ENCODE measurements around the gene GLRX3.
"Not testable (repeated sequence)": the region's sequence is repeated elsewhere in the genome, so short reads cannot be mapped to it uniquely, and the experiment has no call there.

GLRX3 gene

DNA sequence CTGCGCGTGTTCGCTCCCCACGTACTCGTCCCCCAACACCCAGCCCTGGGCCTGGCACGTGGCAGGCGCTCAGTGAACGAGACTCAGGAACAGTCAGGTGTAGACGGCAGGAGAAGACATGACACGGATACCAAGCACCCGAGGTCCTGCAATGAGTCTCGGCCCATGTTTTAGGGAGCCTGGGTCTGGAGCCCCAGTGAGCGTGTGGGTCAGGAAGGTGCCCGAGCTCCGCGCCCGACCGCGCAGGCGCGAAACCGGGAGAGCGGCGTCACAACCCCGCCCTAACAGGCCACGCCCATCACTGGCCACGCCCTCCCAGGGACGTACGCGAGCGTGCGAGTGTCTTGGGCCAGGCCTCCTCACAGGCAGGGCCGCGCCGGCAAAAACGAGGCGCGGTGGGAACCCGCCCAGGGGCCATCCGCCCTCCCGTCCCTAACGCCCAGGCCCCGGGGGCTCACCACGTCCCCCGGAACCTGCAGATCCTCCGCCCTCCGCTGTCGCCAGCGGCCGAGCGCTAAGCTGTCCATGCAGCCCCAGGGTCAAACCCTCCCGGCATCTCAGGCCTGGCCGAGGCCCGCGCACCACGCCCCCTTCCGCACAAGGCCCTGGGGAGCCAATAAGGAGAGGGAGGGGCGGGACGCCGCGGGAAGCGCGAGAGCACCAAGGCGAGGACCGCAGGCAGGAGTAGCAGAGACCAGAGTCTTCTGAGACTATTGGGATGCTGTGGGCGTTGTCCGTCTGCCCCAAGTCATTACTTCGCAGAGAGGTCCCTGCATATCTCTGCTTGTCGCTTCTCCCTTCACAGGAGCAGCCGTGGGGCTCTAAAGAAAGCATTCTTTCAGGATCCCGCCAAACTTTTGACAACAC lies 25.7 kb upstream of the GLRX3 start, which contains the start of gene C10orf143:
C10orf143 (minus strand) TSS at position 585 of the 867 bp plus-strand sequence; CDS start at position 527, 58 bp downstream.
- H3K36me3 ChIP-seq (ENCODE audit: insufficient read depth, insufficient read length, low read length) = peaks cover 6% of the 10 kb centered on the region
- peak within 1 kb of the TSS; percentile 94 for H3K4me3 ChIP-seq (ENCODE audit: insufficient read length, low read depth)
- peaks cover 4% of the 10 kb centered on the region for H3K4me1 ChIP-seq (ENCODE audit: insufficient read depth, insufficient read length)
- TF ChIP-seq YY1 (IDR thresholded peaks at IDR 0.05; ENCODE audit: insufficient read depth, insufficient read length) (no peak), SUZ12 (IDR thresholded peaks at IDR 0.05; ENCODE audit: extremely low read depth, insufficient read depth, insufficient read length) (no peak), ZNF274 (IDR thresholded peaks at IDR 0.05; ENCODE audit: low read depth, low read length) (no peak)
- no peaks in the 10 kb centered on the region for H3K27me3 ChIP-seq (ENCODE audit: insufficient read depth, insufficient read length)
- H3K9ac ChIP-seq (ENCODE audit: insufficient read length, low read depth) = peak within 1 kb of the TSS; percentile 97
- H3K9me3 ChIP-seq (ENCODE audit: insufficient read depth, low read length) = no peaks in the 10 kb centered on the region
- peak; percentile 88 for DNase-seq (ENCODE audit: low read depth, low spot score)

GRCh38 chr10:130111113-130111851 lies 24.9 kb upstream of the GLRX3 start:
- Histone ChIP-seq H3K9me3 (ENCODE audit: insufficient read depth, low read length) (peaks cover 2% of the 10 kb centered on the region; the same call in 1 of the 2 replicates), H3K36me3 (ENCODE audit: insufficient read depth, insufficient read length, low read length) (peaks cover 3% of the 10 kb centered on the region), H3K9ac (ENCODE audit: insufficient read length, low read depth) (peak overlapping the region; percentile 97), H3K4me1 (ENCODE audit: insufficient read depth, insufficient read length) (peaks cover 4% of the 10 kb centered on the region), H3K4me3 (ENCODE audit: insufficient read length, low read depth) (peak overlapping the region; percentile 94), H3K27me3 (ENCODE audit: insufficient read depth, insufficient read length) (no peaks in the 10 kb centered on the region)
- TF ChIP-seq SUZ12 (IDR thresholded peaks at IDR 0.05; ENCODE audit: extremely low read depth, insufficient read depth, insufficient read length) = no peak
- no peak for TF ChIP-seq ZNF274 (IDR thresholded peaks at IDR 0.05; ENCODE audit: low read depth, low read length)
- TF ChIP-seq YY1 (IDR thresholded peaks at IDR 0.05; ENCODE audit: insufficient read depth, insufficient read length) = no peak
- peak; percentile 92 for DNase-seq (ENCODE audit: low read depth, low spot score)

- H3K36me3 ChIP-seq (ENCODE audit: insufficient read depth, insufficient read length, low read length) = peaks cover 3% of the 10 kb centered on the region
- TF ChIP-seq SUZ12 (IDR thresholded peaks at IDR 0.05; ENCODE audit: extremely low read depth, insufficient read depth, insufficient read length) (no peak), ZNF274 (IDR thresholded peaks at IDR 0.05; ENCODE audit: low read depth, low read length) (no peak), YY1 (IDR thresholded peaks at IDR 0.05; ENCODE audit: insufficient read depth, insufficient read length) (no peak)
- peak overlapping the region; percentile 94 for H3K4me3 ChIP-seq (ENCODE audit: insufficient read length, low read depth)
- peaks cover 6% of the 10 kb centered on the region; the same call in 1 of the 2 replicates for H3K9me3 ChIP-seq (ENCODE audit: insufficient read depth, low read length)
- peak overlapping the region; percentile 78 for H3K9ac ChIP-seq (ENCODE audit: insufficient read length, low read depth)
- peaks cover 4% of the 10 kb centered on the region for H3K4me1 ChIP-seq (ENCODE audit: insufficient read depth, insufficient read length)
- no peak for DNase-seq (ENCODE audit: low read depth, low spot score)
- H3K27me3 ChIP-seq (ENCODE audit: insufficient read depth, insufficient read length) = no peaks in the 10 kb centered on the region
Observed at GRCh38 chr10:130111852-130112180, 24.4 kb upstream of the GLRX3 start.

DNA sequence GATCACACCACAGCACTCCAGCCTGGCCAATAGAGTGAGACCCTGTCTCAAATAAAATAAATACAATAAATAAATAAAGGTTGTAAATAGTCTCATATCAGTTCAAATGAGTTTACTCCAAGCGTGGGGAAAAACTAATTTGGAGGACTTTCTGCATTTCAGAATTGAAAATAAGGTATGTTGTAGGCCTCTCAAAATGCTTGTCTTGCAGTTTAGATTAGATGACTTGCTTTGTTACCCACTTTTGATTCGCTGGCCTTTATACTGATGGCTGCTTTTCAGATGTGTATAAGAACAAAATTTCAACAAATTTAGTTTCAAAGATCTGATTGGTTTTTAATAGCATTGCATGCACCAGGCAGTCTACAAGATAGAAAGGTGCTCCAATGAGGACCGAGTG lies 23.4 kb upstream of the GLRX3 start:
- peaks cover 4% of the 10 kb centered on the region for H3K4me1 ChIP-seq (ENCODE audit: insufficient read depth, insufficient read length)
- H3K4me3 ChIP-seq (ENCODE audit: insufficient read length, low read depth) = no peak overlapping the region
- H3K36me3 ChIP-seq (ENCODE audit: insufficient read depth, insufficient read length, low read length) = no peaks in the 10 kb centered on the region
- TF ChIP-seq SUZ12 (IDR thresholded peaks at IDR 0.05; ENCODE audit: extremely low read depth, insufficient read depth, insufficient read length) (no peak), YY1 (IDR thresholded peaks at IDR 0.05; ENCODE audit: insufficient read depth, insufficient read length) (no peak), ZNF274 (IDR thresholded peaks at IDR 0.05; ENCODE audit: low read depth, low read length) (no peak)
- H3K9me3 ChIP-seq (ENCODE audit: insufficient read depth, low read length) = peaks cover 11% of the 10 kb centered on the region; the same call in 1 of the 2 replicates
- DNase-seq (ENCODE audit: low read depth, low spot score) = no peak
- H3K27me3 ChIP-seq (ENCODE audit: insufficient read depth, insufficient read length) = no peaks in the 10 kb centered on the region
- no peak overlapping the region for H3K9ac ChIP-seq (ENCODE audit: insufficient read length, low read depth)

- not testable (repeated sequence) for H3K36me3 ChIP-seq (ENCODE audit: insufficient read depth, insufficient read length, low read length); DNase-seq (ENCODE audit: low read depth, low spot score); H3K9ac ChIP-seq (ENCODE audit: insufficient read length, low read depth); H3K4me3 ChIP-seq (ENCODE audit: insufficient read length, low read depth); H3K4me1 ChIP-seq (ENCODE audit: insufficient read depth, insufficient read length); H3K27me3 ChIP-seq (ENCODE audit: insufficient read depth, insufficient read length)
- peaks cover 15% of the 10 kb centered on the region; the same call in 1 of the 2 replicates for H3K9me3 ChIP-seq (ENCODE audit: insufficient read depth, low read length)
Observed at GRCh38 chr10:130116942-130117341, 19.2 kb upstream of the GLRX3 start.

- H3K4me1 ChIP-seq (ENCODE audit: insufficient read depth, insufficient read length); H3K9ac ChIP-seq (ENCODE audit: insufficient read length, low read depth); H3K36me3 ChIP-seq (ENCODE audit: insufficient read depth, insufficient read length, low read length); H3K27me3 ChIP-seq (ENCODE audit: insufficient read depth, insufficient read length); DNase-seq (ENCODE audit: low read depth, low spot score); H3K4me3 ChIP-seq (ENCODE audit: insufficient read length, low read depth): not testable (repeated sequence)
- peaks cover 15% of the 10 kb centered on the region; the same call in 1 of the 2 replicates for H3K9me3 ChIP-seq (ENCODE audit: insufficient read depth, low read length)
Observed at GRCh38 chr10:130117535-130117934, 18.7 kb upstream of the GLRX3 start.

- no peak for DNase-seq (ENCODE audit: low read depth, low spot score)
- TF ChIP-seq YY1 (IDR thresholded peaks at IDR 0.05; ENCODE audit: insufficient read depth, insufficient read length) (no peak), ZNF274 (IDR thresholded peaks at IDR 0.05; ENCODE audit: low read depth, low read length) (no peak), SUZ12 (IDR thresholded peaks at IDR 0.05; ENCODE audit: extremely low read depth, insufficient read depth, insufficient read length) (no peak)
- no peak overlapping the region for H3K4me3 ChIP-seq (ENCODE audit: insufficient read length, low read depth)
Observed at GRCh38 chr10:130121486-130122079, 14.6 kb upstream of the GLRX3 start.

More at GRCh38 chr10:130121486-130122079, 14.6 kb upstream of the GLRX3 start:
- Histone ChIP-seq H3K4me1 (ENCODE audit: insufficient read depth, insufficient read length) (no peaks in the 10 kb centered on the region), H3K36me3 (ENCODE audit: insufficient read depth, insufficient read length, low read length) (no peaks in the 10 kb centered on the region), H3K9ac (ENCODE audit: insufficient read length, low read depth) (no peak overlapping the region), H3K27me3 (ENCODE audit: insufficient read depth, insufficient read length) (no peaks in the 10 kb centered on the region), H3K9me3 (ENCODE audit: insufficient read depth, low read length) (peaks cover 11% of the 10 kb centered on the region; the same call in 1 of the 2 replicates)
